Measurements from ENCODE around the gene STAT1.

DNA sequence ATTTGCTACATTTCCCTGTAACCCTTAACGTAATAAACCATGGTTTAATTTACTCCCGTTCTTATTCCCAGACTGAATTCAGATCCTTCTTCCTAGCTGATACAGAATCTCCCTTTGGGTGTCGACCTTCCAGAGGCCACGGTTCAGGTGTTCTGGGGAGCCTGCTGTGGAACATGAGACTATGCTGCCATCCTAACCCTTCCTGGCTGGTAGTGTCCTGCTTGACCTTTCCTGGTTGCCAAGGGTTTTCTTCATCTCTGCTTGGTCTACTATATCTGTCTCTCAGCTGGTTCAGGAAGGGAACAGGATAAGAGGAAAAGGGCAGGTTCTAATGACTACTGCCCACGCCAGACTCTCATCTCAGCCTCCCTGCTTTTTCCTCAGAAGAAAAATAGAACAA is 36.5 kb downstream of the STAT1 start:
- TF ChIP-seq EP300 (IDR thresholded peaks at IDR 0.05; ENCODE audit: low read depth): no peak
- no peak for TF ChIP-seq POLR2AphosphoS5 (IDR thresholded peaks at IDR 0.05)
